GM12878 (cell line): ENCODE measurements around the gene MMP14.

ENCODE experiments used
- CBX3 ChIP-seq: fragments of 200-600 bp; sonication (generic); IDR thresholded peaks from 2 replicates; pipeline ENCODE4 v1.6.1; 2016; ENCODE audit warnings: low read depth, borderline replicate concordance
- HCFC1 ChIP-seq: fragments of 150-350 bp; IDR thresholded peaks from 2 replicates; pipeline ENCODE4 v1.6.1; 2014; ENCODE audit warnings: low read length
- NFYB ChIP-seq: IDR thresholded peaks from 2 replicates; pipeline ENCODE4 v1.6.1; 2011; ENCODE audit warnings: low read depth, mild to moderate bottlenecking, low read length, improper control_type of control experiment, moderate library complexity; ENCODE audit not compliant: insufficient read depth
- POLR2A ChIP-seq: IDR thresholded peaks from 2 replicates; pipeline ENCODE4 v1.6.1; 2011; ENCODE audit warnings: low read depth, mild to moderate bottlenecking, low read length
- POLR2AphosphoS2 ChIP-seq: IDR thresholded peaks from 2 replicates; pipeline ENCODE4 v1.6.1; 2011; ENCODE audit warnings: low read depth, mild to moderate bottlenecking, low read length, improper control_type of control experiment, moderate library complexity
- TF ChIP-seq, protein P1 (sequence below): IDR thresholded peaks from 2 replicates; pipeline ENCODE4 v1.6.1; 2012; ENCODE audit warnings: mild to moderate bottlenecking, low read depth, low read length
- TF ChIP-seq, protein P2 (sequence below), 3 experiments: IDR thresholded peaks in 2 of 3; conservative IDR thresholded peaks in 1 of 3; 2 replicates each; pipeline ENCODE4 v1.5.1; 2011; ENCODE audit warnings: low read depth in 3 of 3, low read length in 3 of 3, mild to moderate bottlenecking in 3 of 3, control low read depth in 2 of 3, moderate library complexity in 2 of 3, inconsistent platforms in 1 of 3, mixed read lengths in 1 of 3; ENCODE audit not compliant: control insufficient read depth in 2 of 3, insufficient read depth in 1 of 3; ENCODE audit errors: extremely low read depth in 1 of 3
- TF ChIP-seq, protein P3 (sequence below): fragments of 450-650 bp; IDR thresholded peaks from 2 replicates; pipeline ENCODE4 v1.6.1; 2017; ENCODE audit warnings: mild to moderate bottlenecking, moderate library complexity

DNA sequence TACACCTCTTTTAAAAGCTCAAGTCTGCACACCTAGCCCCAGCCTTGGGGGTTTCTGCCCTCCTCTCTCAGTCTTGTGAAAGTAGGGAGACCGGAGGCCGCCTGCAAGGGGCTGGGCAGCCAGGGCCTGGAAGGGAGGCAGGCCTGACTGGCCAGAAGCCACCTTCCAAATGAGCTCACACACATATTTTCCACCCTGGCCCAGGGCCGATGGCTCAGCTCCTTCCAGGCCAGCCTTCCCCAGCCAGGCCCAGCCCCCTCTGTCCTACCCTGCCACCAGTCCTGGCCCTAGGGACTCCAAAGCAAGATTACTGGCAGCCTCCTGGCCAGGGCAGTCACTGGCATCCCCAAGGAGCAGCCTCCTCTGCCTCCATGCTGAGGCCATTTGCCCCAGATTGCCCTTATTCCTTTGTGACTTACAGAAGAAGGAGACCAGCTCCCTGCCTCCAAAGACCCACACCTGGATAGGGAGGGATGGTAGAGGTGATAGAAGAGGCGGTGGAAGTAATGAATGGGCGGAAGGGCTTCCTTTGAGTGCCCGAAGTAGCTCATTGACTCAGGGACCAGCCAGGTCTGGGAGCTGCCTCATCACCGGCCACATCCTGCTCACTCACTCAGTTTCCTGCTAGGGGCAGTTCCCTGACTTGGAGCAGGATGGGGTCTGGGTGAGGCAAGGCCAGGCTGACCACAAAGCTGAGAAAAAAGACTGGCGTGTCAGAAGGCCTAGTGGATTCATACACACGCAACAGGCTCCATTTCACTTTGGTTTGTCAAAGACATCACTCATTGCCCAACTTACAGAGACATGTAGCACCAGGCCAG lies 14.8 kb downstream of the MMP14 start:
- TF ChIP-seq CBX3: no peak
- TF ChIP-seq, protein P1, sequence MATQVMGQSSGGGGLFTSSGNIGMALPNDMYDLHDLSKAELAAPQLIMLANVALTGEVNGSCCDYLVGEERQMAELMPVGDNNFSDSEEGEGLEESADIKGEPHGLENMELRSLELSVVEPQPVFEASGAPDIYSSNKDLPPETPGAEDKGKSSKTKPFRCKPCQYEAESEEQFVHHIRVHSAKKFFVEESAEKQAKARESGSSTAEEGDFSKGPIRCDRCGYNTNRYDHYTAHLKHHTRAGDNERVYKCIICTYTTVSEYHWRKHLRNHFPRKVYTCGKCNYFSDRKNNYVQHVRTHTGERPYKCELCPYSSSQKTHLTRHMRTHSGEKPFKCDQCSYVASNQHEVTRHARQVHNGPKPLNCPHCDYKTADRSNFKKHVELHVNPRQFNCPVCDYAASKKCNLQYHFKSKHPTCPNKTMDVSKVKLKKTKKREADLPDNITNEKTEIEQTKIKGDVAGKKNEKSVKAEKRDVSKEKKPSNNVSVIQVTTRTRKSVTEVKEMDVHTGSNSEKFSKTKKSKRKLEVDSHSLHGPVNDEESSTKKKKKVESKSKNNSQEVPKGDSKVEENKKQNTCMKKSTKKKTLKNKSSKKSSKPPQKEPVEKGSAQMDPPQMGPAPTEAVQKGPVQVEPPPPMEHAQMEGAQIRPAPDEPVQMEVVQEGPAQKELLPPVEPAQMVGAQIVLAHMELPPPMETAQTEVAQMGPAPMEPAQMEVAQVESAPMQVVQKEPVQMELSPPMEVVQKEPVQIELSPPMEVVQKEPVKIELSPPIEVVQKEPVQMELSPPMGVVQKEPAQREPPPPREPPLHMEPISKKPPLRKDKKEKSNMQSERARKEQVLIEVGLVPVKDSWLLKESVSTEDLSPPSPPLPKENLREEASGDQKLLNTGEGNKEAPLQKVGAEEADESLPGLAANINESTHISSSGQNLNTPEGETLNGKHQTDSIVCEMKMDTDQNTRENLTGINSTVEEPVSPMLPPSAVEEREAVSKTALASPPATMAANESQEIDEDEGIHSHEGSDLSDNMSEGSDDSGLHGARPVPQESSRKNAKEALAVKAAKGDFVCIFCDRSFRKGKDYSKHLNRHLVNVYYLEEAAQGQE: no peak
- no peak for TF ChIP-seq NFYB
- TF ChIP-seq POLR2A: no peak
- TF ChIP-seq POLR2AphosphoS2: no peak
- TF ChIP-seq HCFC1: no peak
- TF ChIP-seq, protein P2, sequence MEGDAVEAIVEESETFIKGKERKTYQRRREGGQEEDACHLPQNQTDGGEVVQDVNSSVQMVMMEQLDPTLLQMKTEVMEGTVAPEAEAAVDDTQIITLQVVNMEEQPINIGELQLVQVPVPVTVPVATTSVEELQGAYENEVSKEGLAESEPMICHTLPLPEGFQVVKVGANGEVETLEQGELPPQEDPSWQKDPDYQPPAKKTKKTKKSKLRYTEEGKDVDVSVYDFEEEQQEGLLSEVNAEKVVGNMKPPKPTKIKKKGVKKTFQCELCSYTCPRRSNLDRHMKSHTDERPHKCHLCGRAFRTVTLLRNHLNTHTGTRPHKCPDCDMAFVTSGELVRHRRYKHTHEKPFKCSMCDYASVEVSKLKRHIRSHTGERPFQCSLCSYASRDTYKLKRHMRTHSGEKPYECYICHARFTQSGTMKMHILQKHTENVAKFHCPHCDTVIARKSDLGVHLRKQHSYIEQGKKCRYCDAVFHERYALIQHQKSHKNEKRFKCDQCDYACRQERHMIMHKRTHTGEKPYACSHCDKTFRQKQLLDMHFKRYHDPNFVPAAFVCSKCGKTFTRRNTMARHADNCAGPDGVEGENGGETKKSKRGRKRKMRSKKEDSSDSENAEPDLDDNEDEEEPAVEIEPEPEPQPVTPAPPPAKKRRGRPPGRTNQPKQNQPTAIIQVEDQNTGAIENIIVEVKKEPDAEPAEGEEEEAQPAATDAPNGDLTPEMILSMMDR (IDR thresholded peaks at IDR 0.05 in 2 of 3, conservative IDR thresholded peaks at IDR 0.05 in 1 of 3; ENCODE audit: control insufficient read depth in 2 of 3, extremely low read depth in 1 of 3, insufficient read depth in 1 of 3, low read depth in 3 of 3, low read length in 3 of 3): no peak
- TF ChIP-seq, protein P3, sequence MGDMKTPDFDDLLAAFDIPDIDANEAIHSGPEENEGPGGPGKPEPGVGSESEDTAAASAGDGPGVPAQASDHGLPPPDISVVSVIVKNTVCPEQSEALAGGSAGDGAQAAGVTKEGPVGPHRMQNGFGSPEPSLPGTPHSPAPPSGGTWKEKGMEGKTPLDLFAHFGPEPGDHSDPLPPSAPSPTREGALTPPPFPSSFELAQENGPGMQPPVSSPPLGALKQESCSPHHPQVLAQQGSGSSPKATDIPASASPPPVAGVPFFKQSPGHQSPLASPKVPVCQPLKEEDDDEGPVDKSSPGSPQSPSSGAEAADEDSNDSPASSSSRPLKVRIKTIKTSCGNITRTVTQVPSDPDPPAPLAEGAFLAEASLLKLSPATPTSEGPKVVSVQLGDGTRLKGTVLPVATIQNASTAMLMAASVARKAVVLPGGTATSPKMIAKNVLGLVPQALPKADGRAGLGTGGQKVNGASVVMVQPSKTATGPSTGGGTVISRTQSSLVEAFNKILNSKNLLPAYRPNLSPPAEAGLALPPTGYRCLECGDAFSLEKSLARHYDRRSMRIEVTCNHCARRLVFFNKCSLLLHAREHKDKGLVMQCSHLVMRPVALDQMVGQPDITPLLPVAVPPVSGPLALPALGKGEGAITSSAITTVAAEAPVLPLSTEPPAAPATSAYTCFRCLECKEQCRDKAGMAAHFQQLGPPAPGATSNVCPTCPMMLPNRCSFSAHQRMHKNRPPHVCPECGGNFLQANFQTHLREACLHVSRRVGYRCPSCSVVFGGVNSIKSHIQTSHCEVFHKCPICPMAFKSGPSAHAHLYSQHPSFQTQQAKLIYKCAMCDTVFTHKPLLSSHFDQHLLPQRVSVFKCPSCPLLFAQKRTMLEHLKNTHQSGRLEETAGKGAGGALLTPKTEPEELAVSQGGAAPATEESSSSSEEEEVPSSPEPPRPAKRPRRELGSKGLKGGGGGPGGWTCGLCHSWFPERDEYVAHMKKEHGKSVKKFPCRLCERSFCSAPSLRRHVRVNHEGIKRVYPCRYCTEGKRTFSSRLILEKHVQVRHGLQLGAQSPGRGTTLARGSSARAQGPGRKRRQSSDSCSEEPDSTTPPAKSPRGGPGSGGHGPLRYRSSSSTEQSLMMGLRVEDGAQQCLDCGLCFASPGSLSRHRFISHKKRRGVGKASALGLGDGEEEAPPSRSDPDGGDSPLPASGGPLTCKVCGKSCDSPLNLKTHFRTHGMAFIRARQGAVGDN: no peak
